Astrocyte of the spinal cord (primary cell): ENCODE measurements around the gene MICB.
"Not testable (repeated sequence)": the region's sequence is repeated elsewhere in the genome, so short reads cannot be mapped to it uniquely, and the experiment has no call there.

Experiments
- DNase-seq: peaks from one replicate; pipeline ENCODE4 v3.0.0; 2011; ENCODE audit warnings: low read depth, low spot score
- H3K4me3 ChIP-seq: 2 replicates; pipeline ENCODE4 v1.5.1; 2011; ENCODE audit warnings: low read depth, mild to moderate bottlenecking, low read length, moderate library complexity
- CTCF ChIP-seq: IDR thresholded peaks from 2 replicates; pipeline ENCODE4 v1.5.1; 2012; ENCODE audit warnings: low read depth, mild to moderate bottlenecking, low read length, inconsistent platforms
- in situ Hi-C: cut with HindIII; loops from 2 replicates; pipeline ENCODE4 v1.10.0; 2017; ENCODE audit warnings: low sequenced_read_pairs

Gene MICB

GRCh38 chr6:31546339-31546957 is 48.5 kb downstream of the MICB start, which contains the start of gene ATP6V1G2:
ATP6V1G2 (minus strand) TSS chr6:31546608; CDS start chr6:31546559, 49 bp downstream.
- peak; percentile 100 for TF ChIP-seq CTCF
- in situ Hi-C loops = no loop called here
- peak within 1 kb of the TSS; percentile 55 for H3K4me3 ChIP-seq
- peak; percentile 96 for DNase-seq

- DNase-seq = peak; percentile 99
- in situ Hi-C loops = no loop called here
- TF ChIP-seq CTCF = no peak
- H3K4me3 ChIP-seq = peak within 1 kb of the TSS; percentile 55
These were observed 49.2 kb downstream of the MICB start, which contains the start of gene NFKBIL1 for GRCh38 chr6:31546958-31547726. NFKBIL1 (plus strand) TSS chr6:31547608; CDS start chr6:31547695, 87 bp downstream.

DNA sequence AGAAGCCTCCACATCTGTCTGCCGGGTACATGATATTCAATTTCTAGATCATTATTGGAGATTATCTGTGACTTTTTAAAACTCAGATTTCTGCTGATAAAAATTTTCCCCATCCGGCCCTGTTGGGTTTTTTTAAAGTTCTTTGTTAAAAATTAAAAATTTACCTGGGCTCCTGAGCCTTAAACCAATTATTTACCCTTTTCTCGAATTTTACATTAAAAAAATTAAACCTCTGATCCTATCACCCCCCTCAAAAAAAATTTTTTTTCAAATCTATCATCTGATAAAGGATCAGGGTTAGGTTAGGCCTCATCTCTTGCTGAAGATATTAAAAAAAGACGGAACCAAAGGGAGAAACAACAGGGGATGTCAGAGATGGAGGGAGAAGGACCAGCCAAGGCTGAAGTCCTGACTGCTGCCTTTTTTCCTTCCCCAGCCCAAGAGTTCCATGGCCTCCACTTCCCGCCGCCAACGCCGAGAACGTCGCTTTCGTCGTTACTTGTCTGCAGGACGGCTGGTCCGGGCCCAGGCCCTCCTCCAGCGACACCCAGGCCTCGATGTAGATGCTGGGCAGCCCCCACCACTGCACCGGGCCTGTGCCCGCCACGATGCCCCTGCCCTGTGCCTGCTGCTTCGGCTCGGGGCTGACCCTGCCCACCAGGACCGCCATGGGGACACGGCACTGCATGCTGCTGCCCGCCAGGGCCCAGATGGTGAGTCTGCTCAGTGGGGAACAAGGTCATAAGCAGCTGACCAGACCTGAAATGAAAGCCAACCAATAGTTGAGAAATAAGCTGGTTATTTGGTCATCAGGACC is 50.0 kb downstream of the MICB start:
- TF ChIP-seq CTCF = no peak
- DNase-seq = no peak
- in situ Hi-C loops = no loop called here
- H3K4me3 ChIP-seq = peak overlapping the region; percentile 55

DNA sequence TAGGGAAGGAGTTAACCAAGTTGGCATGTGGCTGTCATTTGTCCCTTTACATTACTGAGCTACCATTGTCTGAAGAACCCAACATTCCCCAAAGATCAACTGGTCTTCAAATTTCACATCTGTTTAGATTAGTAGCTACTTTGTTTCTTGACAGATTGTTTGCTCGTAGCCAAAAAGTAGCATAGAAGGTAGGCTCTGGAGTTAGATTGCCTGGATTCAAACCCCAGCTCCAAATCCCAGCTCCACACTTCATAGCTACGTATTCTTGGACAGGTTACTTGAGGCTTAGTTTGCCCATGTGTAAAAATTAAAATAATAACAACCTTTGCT is 50.6 kb downstream of the MICB start:
- no peak for DNase-seq
- in situ Hi-C loops = no loop called here
- H3K4me3 ChIP-seq = no peak overlapping the region
- no peak for TF ChIP-seq CTCF

- peak; percentile 46 for DNase-seq
- H3K4me3 ChIP-seq, in situ Hi-C loops: not testable (repeated sequence)
These were observed 53.4 kb downstream of the MICB start for GRCh38 chr6:31551371-31551770.

More at GRCh38 chr6:31551371-31551770, 53.4 kb downstream of the MICB start:
- peak; percentile 43 for TF ChIP-seq CTCF
